GM21529 (cell line): Measurements from ENCODE around the gene ANKLE1.
A peak's percentile ranks its signal among the peaks of the same experiment; 100 is the strongest.

ENCODE experiments used
- ATAC-seq: cut with Tn5 transposase; IDR thresholded peaks from one replicate; pipeline ENCODE4 v1.9.1; 2021; ENCODE audit not compliant: unreplicated experiment

The ANKLE1 gene

DNA sequence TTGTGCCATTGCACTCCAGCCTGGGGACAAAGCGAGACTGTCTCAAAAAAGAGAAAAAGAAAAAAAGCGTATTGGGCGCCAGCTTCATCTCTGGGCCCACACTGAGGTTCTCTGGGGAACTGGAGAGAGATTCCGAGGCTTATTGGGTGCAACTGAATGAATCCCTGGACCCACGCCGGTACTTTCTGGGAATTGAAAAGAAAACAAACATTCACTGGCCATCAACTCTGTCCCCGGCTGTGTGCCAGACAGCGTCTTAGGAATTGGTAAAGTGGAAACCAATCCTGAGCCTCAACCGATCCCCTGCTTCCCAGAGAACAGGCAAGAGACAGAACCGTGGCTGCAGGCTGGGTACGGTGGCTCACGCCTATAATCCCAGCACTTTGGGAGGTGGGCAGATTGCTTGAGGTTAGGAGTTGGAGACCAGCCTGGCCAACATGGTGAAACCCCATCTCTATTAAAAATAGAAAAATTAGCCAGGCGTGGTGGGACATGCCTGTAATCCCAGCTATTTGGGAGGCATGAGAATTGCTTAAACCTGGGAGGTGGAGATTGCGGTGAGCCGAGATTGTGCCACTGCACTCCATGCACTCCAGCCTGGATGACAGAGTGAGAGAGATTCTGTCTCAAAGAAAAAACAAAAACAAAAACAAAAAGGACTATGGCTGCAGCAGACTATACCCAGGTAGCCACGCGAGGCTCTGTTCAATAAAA lies 44.3 kb downstream of the ANKLE1 start:
- no peak for ATAC-seq

DNA sequence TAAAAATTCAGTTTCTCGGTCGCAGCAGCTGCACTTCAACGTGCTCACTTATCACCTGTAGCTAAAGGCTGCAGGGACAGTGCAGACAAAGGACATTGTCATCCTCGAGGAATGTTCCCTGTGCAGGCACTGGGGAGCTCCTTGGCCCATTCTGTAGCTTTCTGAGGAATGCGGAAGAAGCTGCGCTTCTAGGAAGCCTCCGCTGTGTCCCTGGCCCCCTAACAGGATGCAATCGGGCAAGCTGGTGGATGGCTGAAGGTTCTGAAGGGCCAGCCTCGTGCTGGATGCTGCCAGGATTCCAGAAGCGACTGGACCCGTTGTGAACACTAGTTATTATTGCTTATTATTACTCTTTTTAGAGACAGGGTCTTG lies 44.9 kb downstream of the ANKLE1 start:
- no peak for ATAC-seq

DNA sequence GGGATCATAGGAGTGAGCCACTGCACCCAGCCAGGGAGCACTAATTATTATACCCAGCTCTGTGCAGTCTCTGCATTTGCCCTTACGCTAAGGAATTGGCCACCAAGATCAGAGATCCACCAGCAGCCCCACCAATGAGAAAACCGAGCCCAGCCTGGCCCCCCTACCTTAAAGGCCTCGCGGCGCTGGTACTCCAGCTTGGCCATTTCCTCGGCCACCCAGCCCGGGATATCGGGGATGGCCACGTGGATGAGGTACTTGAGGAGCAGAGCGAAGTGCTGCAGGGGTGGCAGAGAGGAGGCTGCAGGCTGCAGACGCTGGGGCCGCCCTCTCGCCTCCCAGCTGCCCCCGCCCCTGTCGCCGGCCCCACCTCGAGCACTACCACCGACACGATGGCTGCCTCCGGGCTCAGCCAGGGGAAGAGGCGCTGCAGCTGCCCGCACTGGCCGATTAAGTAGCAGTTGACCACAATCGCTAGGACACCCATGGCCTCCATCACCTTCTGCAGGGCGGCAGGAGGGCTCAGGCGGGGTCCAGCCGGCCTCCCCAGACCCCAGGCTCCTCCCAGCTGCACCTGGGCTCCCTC lies 45.5 kb downstream of the ANKLE1 start:
- no peak for ATAC-seq

DNA sequence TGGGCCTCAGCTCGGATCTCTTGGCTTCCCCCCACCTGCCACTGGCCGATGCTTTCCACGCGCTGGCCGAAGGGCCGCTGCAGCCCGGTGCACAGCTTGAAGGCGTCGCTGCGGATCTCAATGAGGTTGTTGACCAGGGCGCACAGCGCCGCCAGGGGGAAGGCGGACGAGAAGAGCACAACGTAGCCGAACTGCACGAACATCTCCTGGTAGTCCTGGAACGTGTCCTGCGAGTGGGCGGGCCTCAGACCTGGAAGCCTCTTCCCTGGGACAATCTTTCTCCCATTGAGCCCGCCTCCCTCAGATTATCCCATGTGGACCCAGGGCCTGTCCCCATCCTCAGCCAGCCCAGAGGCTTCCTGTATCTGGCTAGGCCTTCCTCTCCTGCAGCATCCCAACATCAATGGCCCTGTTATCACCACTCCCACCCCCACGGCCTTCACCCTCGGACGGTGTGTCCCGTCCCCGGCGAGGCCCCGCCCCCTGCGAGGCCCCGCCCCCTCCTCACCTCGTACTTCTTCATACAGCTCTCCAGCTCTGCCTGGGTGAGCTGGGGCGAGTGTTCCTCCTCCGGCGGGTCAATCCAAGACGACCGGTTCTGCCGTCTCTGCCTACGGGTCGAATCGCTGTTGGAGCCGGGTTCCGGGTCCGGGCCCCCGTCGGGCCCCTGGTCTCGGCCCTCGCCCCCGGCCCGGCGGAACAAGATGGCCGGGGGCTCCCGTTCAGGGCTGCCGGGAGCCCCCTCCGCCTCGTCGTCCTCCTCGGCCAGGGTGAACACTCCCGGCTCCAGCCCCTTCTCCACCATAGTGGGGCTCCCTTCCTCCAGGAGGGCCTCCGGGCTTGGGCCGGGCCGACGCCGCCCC lies 46.2 kb downstream of the ANKLE1 start:
- no peak for ATAC-seq

DNA sequence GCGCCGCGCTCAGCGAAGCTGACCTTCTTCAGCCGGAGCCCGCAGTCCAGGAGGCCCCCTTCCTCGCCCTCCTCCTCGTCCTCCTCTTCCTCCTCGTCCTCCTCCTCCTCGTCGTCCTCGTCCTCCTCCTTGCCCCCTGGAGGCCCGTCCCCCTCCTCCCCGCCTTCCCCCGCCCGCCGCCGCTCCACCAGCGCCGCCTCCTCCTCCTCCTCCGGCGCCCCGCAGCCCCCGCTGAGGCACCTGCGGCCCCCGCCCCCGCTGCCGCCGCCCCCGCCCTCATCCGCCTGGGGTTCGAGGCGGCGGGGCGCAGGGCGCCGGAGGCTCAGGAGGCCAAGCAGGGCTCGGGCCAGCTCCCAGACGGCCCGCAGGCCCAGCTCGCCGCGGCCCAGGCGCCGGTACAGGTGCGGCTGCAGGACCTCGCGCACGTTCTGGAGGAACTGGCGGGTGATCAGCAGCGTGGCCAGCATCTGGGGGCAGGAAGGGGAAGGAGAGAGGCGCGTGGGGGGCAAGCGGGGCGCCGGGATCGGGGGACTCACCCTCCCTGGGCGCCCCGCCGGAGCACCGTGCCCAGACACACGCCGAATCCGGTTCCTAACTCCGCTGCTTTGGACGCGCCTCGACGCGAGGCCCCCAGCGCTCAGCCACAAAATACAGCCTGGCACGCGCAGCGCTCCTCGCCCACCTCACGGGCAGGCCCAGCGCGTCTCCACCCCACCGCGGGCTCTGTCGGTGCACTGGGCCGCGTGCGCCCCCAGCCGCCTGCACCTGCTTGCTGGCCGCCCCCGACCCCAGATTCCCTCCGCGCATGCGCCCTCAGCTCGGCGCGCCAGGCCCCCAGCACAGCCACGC lies 47.0 kb downstream of the ANKLE1 start:
- ATAC-seq, result no peak

DNA sequence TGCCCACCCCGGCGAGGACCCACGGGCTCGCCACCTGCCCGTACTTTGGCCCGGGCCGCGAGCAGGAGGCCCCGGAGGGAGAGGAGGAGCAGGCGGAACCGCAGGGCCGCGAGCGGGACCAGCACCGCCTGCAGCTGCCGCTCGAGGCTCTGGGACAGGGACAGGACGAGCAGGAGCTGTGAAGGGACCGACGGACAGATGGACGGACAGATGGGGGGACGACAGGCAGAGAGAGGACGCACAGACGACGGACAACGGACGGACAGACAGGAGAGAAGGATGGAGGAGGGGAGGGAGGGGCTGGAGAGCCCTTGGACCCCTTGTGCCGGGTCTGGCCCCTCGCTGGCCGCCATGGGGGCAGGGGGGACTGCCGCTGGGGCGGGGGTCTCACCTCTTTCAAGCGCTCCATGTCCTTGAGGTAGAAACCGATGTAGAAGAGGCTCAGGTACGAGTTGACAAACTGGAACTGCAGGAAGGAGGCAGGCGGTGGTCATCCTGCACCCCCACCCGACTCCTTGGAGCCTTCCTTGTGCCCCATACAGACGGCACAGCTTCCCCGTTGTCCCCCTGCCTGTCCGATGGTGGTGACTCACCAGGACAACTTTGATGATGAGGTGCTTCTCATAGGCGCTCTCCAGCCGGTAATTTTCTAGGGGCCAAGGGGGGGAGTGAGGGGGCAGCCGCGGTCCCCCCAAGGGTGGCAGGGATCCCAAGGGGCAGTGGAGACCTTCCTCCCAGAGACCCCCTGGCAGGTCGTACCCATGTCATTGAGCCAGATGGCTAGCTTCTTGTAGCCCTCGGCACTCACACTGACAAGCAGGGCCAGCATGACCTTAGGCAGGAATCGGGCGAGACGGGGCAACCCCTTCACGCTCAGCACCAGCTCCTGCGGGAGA lies 47.9 kb downstream of the ANKLE1 start:
- ATAC-seq, result no peak

DNA sequence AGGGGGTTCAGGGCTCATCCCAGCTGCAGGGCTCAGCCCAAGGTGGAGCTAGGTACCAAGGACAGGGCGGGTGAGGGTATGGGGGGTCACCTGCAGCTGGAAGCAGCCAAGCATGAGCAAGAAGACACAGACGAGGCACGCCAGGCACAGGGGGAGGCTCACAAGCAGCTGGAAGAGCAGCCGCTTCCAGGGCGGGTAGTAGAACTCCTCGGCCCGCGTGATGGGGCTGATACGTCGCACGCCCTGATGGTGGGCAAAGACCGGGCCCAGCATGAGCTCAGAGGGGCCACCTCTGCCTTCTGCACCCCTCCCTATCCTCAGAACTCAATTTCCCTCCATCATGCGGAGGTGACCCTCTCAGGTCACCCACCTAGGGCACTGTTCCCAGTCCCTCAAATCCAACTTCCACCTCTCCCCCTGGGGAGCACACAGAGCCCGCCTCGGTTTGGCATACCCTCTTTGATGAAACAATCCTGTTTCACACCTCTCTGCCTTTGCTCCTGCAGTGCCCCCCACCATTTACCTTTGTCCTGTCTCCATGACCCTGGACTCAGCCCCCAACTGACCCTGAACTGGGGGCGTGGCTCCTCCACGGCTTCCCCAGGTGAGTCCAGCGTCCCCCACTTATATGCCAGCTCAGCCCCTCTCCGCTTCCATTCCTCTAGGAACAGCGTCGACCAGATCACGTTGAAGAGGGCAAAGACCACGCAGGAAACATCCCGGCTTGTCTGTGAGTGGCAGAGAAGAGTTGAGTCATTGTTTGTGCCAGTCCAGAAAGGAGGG lies 48.8 kb downstream of the ANKLE1 start:
- ATAC-seq, result no peak

DNA sequence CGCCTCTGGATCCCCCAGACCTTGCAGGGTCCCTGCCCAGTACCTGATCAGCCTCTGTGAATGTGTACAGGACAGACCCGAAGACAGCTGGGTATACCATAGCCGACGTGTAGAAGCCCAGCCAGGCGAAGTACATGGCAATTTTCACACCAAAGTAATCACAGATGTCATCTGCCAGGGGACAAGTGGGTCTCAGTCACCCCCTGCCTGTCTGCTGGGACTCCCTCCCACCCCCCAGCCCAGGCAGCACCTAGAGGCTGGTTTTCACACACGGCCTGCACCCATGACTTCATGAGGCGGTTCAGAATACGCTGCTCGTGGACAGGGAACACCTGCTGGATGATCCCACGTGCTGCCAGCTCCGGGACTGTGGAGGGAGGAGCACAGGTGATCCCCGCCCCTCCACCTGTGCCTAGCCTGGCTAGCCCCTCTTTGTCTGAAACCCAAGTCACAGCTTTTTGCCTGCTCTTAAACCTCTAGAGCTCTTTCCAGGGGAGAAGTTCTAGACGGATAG lies 49.4 kb downstream of the ANKLE1 start:
- ATAC-seq, result no peak

DNA sequence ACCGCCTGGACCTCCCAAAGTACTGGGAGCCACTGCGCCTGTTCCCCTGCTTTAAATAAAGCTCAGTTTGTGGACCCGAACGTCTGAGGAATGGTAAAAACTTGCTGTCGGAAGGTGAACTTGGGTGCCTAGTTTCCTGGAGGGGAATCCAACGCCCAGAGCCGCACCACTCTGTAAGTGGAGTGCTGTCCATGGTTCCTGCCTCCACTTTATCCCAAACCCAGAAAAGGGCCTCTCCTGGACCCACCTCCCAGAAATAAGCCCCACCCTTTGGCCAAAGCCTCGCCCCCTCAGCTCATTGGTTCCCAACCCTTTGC lies 50.6 kb downstream of the ANKLE1 start:
- no peak for ATAC-seq

DNA sequence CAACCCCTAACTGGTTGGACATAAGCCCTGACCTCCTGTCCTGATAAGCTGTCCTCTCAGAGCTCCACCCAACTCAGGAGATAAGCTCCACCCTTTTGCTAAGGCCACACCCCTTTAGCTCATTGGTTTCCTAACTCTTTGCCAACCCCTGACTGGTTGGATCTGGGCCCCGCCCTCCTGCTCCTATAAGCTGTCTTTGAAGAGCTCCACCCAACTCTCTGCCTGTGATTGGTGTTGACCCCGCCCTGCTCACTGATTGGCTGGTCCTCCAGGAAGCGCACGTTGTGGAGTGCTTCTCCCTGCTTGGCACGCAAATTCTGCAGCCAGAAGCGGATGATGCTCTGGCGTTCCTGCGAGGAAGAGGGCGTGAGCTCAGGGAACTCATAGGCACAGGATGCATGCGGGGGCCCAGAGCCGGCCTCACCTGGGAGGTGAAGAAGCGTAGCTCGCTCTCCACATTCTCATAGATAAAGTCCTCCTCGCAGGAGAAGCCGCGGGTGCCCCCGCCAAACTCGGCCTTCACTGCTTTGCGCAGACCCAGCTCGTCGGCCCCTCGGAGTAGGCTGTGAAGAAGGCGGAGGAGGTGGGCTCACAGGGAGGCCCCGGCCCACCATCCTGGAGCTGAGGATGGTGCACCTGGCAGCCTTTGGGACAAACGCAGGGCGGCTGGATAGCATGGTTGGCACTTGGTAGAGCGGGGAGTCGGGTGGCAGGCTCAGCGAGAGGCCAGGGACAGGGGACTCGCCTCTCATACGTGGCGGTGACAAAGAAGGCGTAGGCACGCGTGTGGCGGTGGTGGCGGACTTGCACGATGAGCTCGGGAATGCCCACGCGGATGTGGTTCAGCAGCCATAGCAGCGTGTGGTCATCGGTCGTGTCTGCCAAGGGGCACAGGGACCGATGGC lies 51.2 kb downstream of the ANKLE1 start:
- ATAC-seq, result no peak

DNA sequence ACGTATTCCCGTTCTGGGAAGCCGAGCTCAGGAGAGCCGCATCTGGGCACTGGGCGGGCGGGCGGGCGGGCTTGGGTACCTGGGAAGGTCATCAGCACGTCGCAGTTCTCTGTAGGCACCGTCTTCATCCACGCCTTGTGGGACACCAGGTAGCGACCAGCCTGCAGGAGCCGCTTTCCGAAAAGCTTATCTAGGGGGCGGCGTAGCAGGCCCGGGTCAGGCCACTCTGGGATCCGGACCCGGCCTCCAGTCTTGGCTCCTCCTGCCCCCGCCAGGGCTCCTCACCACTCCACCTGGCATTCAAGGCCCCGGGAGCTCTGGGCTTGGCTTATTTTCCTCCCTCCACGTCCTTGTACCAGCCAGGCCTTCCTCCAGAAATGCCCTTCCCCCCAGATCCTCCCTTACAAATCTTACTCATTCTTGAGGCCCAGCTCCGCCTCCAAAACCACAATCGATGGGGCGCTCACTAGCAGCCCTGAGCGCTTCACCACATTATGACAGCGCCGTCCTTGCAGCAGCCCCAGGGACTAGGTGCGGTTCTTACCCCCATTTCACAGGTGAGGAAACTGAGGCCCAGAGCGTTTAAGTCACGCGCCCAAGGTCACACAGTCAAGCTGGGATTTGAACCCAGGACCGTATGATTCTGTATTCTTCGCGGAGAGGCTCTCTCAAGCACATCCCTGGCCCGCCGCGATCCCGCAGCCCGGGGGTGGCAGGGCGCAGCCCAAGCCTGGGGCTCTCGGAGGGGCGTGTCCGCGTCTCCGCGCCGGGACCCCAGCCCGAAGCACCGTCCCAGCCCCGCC lies 52.1 kb downstream of the ANKLE1 start:
- ATAC-seq, result no peak

DNA sequence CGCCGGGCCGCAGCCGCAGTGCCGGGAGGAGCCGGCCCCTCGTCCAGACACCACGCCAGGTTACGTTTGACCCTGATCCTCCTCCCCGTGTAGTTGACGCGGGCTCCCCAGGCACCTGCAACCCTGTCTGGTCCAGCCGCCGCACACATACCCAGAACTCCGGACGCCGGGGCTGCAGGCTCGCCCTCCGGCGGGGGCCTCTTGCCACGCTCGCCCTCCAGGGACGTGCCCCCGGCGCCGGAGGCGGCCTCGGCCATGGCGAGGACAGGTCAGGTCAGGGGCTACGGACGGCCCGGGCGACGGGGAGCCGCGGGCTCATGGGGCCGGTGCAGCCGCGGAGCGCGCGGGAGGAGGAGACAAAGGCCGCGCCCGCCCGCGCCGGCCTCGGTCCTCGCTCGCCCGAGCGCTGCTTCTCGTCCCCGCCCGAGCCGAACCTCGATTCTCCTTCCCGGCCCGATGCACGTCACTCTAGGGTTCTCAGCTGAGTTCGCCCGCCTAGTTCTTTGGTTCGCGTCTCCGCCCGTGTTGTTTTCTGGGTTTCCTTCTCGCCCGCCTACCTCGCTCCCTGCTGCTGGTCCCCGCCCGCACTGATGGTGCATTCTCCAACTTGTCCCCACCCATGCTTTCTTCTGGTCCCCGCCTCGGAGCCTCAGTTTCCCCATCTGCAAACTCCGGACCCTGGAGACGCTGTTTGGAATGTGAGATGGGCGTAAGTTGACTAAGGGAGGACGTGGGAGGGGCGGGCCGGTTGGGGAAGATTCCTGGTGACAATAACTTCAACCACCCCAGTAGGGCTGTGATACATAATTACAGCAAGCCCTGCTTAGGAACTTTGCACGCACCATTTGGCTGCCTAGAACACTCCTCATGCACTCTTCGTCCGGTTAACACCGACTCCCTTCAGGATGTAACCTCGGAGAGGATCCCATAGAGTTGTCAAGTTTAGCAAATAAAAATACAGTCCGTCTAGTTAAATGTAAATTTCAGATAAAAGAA lies 53.0 kb downstream of the ANKLE1 start, which contains the start of gene ANO8:
ANO8 (minus strand) TSS at position 442 of the 996 bp plus-strand sequence; CDS start at position 257, 185 bp downstream.
- peak; percentile 48 for ATAC-seq

DNA sequence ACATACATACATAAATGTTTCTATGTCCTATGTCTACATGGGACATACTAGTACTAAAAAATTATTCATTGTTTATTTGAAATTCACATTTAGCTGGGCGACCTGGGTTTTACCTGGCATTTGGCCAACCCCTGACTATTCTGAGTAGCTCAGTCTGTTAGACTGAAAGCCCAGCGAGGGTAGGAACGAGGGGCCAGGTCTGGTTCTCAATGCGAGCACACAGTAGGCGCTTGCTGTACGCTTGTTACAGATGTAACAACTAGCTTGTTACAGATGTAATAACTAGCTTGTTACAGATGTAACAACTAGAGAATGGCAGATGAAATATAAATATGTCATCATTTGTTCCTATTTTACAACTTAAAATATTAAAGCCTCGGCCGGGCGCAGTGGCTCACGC lies 53.9 kb downstream of the ANKLE1 start:
- ATAC-seq, result no peak
